Stimulated activated naive B cell treated with anti-CD40 and anti-IgM and Interleukin-4, amounts not matched to agents 10 μg/mL and 1 μg/mL and 100 μg/mL, for 72 hours (primary cell): ENCODE results near the gene STAT5A.
"Not testable (repeated sequence)": the region's sequence is repeated elsewhere in the genome, so short reads cannot be mapped to it uniquely, and the experiment has no call there.

ENCODE experiments used
- ATAC-seq, 2 donors: fragments of 150-1000 bp; cut with Tn5 transposase; replicated peaks; 2 replicates each; pipeline ENCODE4 v1.10.0; 2021; ENCODE audit warnings: moderate library complexity in 1 of 2
- DNase-seq: peaks from one replicate; pipeline ENCODE4 v3.0.0; 2021
- H3K27ac Mint-ChIP-seq: one replicate; pipeline ENCODE4 v1.8.0; 2022; ENCODE audit warnings: mild to moderate bottlenecking, mixed read lengths
- H3K27me3 Mint-ChIP-seq, 2 donors: one replicate each; pipeline ENCODE4 v1.8.0; 2022; ENCODE audit warnings: mixed read lengths in 2 of 2
- H3K36me3 Mint-ChIP-seq, 2 donors: one replicate each; pipeline ENCODE4 v1.8.0; 2022; ENCODE audit warnings: mixed read lengths in 2 of 2, mild to moderate bottlenecking in 1 of 2
- H3K4me1 Mint-ChIP-seq, 2 donors: one replicate each; pipeline ENCODE4 v1.8.0; 2022; ENCODE audit warnings: mixed read lengths in 2 of 2, mild to moderate bottlenecking in 1 of 2
- H3K4me3 Mint-ChIP-seq, 2 donors: one replicate each; pipeline ENCODE4 v1.8.0; 2022; ENCODE audit warnings: mild to moderate bottlenecking in 2 of 2, mixed read lengths in 2 of 2, moderate library complexity in 1 of 2
- H3K9me3 Mint-ChIP-seq, 2 donors: one replicate each; pipeline ENCODE4 v1.8.0; 2022; ENCODE audit warnings: mixed read lengths in 2 of 2, mild to moderate bottlenecking in 1 of 2

STAT5A gene

GRCh38 chr17:42252597-42253550 lies 35.4 kb upstream of the STAT5A start:
- H3K36me3 Mint-ChIP-seq: peaks cover 4 to 7% of the 10 kb centered on the region in 2 donors
- no peaks in the 10 kb centered on the region for H3K27me3 Mint-ChIP-seq
- H3K27ac Mint-ChIP-seq: no peak overlapping the region
- H3K4me1 Mint-ChIP-seq: peaks cover 22 to 36% of the 10 kb centered on the region in 2 donors
- H3K9me3 Mint-ChIP-seq: no peaks in the 10 kb centered on the region
- ATAC-seq (no peak), DNase-seq (no peak)
- no peak overlapping the region for H3K4me3 Mint-ChIP-seq

GRCh38 chr17:42253578-42253977 lies 34.7 kb upstream of the STAT5A start:
- no peaks in the 10 kb centered on the region for H3K9me3 Mint-ChIP-seq
- ATAC-seq (no peak), DNase-seq (no peak)
- H3K4me3 Mint-ChIP-seq: no peak overlapping the region
- peaks cover 4 to 7% of the 10 kb centered on the region in 2 donors for H3K36me3 Mint-ChIP-seq
- no peak overlapping the region for H3K27ac Mint-ChIP-seq
- no peaks in the 10 kb centered on the region for H3K27me3 Mint-ChIP-seq
- peaks cover 21 to 31% of the 10 kb centered on the region in 2 donors for H3K4me1 Mint-ChIP-seq

- Mint-ChIP-seq H3K4me3 (no peak overlapping the region), H3K4me1 (peaks cover 16% of the 10 kb centered on the region in 2 donors), H3K36me3 (peaks cover 1 to 7% of the 10 kb centered on the region in 2 donors), H3K27ac (no peak overlapping the region), H3K27me3 (no peaks in the 10 kb centered on the region), H3K9me3 (no peaks in the 10 kb centered on the region)
- DNase-seq: no peak
- no peak for ATAC-seq
Observed at GRCh38 chr17:42255445-42255844, 32.9 kb upstream of the STAT5A start.

GRCh38 chr17:42260318-42260717 lies 28.0 kb upstream of the STAT5A start:
- Mint-ChIP-seq H3K27me3 (no peaks in the 10 kb centered on the region), H3K4me3 (no peak overlapping the region), H3K27ac (peak overlapping the region; percentile 9), H3K4me1 (peaks cover 9 to 12% of the 10 kb centered on the region in 2 donors), H3K36me3 (peaks cover 0 to 1% of the 10 kb centered on the region in 2 donors), H3K9me3 (no peaks in the 10 kb centered on the region)
- DNase-seq: no peak
- ATAC-seq: no peak

- not testable (repeated sequence) for ATAC-seq, H3K36me3 Mint-ChIP-seq, H3K4me3 Mint-ChIP-seq, DNase-seq, H3K9me3 Mint-ChIP-seq, H3K27ac Mint-ChIP-seq, H3K27me3 Mint-ChIP-seq
- peaks cover 10 to 19% of the 10 kb centered on the region in 2 donors for H3K4me1 Mint-ChIP-seq
Observed at GRCh38 chr17:42264366-42264765, 23.9 kb upstream of the STAT5A start.

- ATAC-seq (no peak), DNase-seq (no peak)
- H3K27ac Mint-ChIP-seq: no peak overlapping the region
- H3K4me1 Mint-ChIP-seq: peaks cover 8 to 27% of the 10 kb centered on the region in 2 donors
- no peak overlapping the region for H3K4me3 Mint-ChIP-seq
- peaks cover 3 to 4% of the 10 kb centered on the region in 2 donors for H3K36me3 Mint-ChIP-seq
- H3K9me3 Mint-ChIP-seq: no peaks in the 10 kb centered on the region
- no peaks in the 10 kb centered on the region for H3K27me3 Mint-ChIP-seq
Observed at GRCh38 chr17:42266462-42266861, 21.8 kb upstream of the STAT5A start.

GRCh38 chr17:42266918-42267766 lies 21.2 kb upstream of the STAT5A start:
- Mint-ChIP-seq H3K9me3 (no peaks in the 10 kb centered on the region), H3K27ac (no peak overlapping the region), H3K36me3 (peaks cover 3 to 4% of the 10 kb centered on the region in 2 donors), H3K27me3 (no peaks in the 10 kb centered on the region), H3K4me3 (no peak overlapping the region), H3K4me1 (peaks cover 14 to 34% of the 10 kb centered on the region in 2 donors)
- DNase-seq (no peak), ATAC-seq (peak in 1 of 2 donors; percentile 48)

GRCh38 chr17:42268236-42268635 lies 20.1 kb upstream of the STAT5A start:
- Mint-ChIP-seq H3K9me3 (no peaks in the 10 kb centered on the region), H3K4me1 (peaks cover 21 to 43% of the 10 kb centered on the region in 2 donors), H3K4me3 (no peak overlapping the region), H3K27ac (no peak overlapping the region), H3K27me3 (no peaks in the 10 kb centered on the region), H3K36me3 (peaks cover 3 to 4% of the 10 kb centered on the region in 2 donors)
- no peak for DNase-seq
- no peak for ATAC-seq

- ATAC-seq: no peak
- no peak for DNase-seq
- H3K4me1 Mint-ChIP-seq: peaks cover 34 to 59% of the 10 kb centered on the region in 2 donors
- no peaks in the 10 kb centered on the region for H3K9me3 Mint-ChIP-seq
- no peak overlapping the region for H3K4me3 Mint-ChIP-seq
- H3K36me3 Mint-ChIP-seq: peaks cover 4 to 7% of the 10 kb centered on the region in 2 donors
- no peak overlapping the region for H3K27ac Mint-ChIP-seq
- H3K27me3 Mint-ChIP-seq: no peaks in the 10 kb centered on the region
Observed at GRCh38 chr17:42270170-42270535, 18.1 kb upstream of the STAT5A start.

GRCh38 chr17:42270596-42270995 lies 17.7 kb upstream of the STAT5A start:
- Mint-ChIP-seq H3K27me3 (no peaks in the 10 kb centered on the region), H3K4me3 (no peak overlapping the region), H3K36me3 (peaks cover 4 to 11% of the 10 kb centered on the region in 2 donors), H3K4me1 (peaks cover 37 to 63% of the 10 kb centered on the region in 2 donors), H3K9me3 (no peaks in the 10 kb centered on the region), H3K27ac (no peak overlapping the region)
- DNase-seq (no peak), ATAC-seq (no peak)

GRCh38 chr17:42271006-42271778 lies 17.1 kb upstream of the STAT5A start:
- Mint-ChIP-seq H3K27me3 (no peaks in the 10 kb centered on the region), H3K27ac (no peak overlapping the region), H3K9me3 (no peaks in the 10 kb centered on the region), H3K4me3 (no peak overlapping the region), H3K4me1 (peaks cover 37 to 64% of the 10 kb centered on the region in 2 donors), H3K36me3 (peaks cover 4 to 11% of the 10 kb centered on the region in 2 donors)
- DNase-seq: no peak
- no peak for ATAC-seq

GRCh38 chr17:42271779-42272035 lies 16.6 kb upstream of the STAT5A start:
- Mint-ChIP-seq H3K4me3 (no peak overlapping the region), H3K9me3 (no peaks in the 10 kb centered on the region), H3K4me1 (peaks cover 36 to 61% of the 10 kb centered on the region in 2 donors), H3K36me3 (peaks cover 4 to 11% of the 10 kb centered on the region in 2 donors), H3K27me3 (no peaks in the 10 kb centered on the region), H3K27ac (no peak overlapping the region)
- ATAC-seq: no peak
- no peak for DNase-seq

GRCh38 chr17:42272162-42272907 lies 16.0 kb upstream of the STAT5A start:
- no peaks in the 10 kb centered on the region for H3K9me3 Mint-ChIP-seq
- H3K36me3 Mint-ChIP-seq: peaks cover 4 to 15% of the 10 kb centered on the region in 2 donors
- H3K27ac Mint-ChIP-seq: no peak overlapping the region
- no peaks in the 10 kb centered on the region for H3K27me3 Mint-ChIP-seq
- H3K4me3 Mint-ChIP-seq: peak overlapping the region in 1 of 2 donors; percentile 25
- H3K4me1 Mint-ChIP-seq: peaks cover 39 to 63% of the 10 kb centered on the region in 2 donors
- no peak for DNase-seq
- ATAC-seq: no peak
